ENCODE measurements around the gene PDE8B. TPM values are rescaled to one million over a fixed set of nuclear protein-coding genes. Genes with fewer than 3 reads are reported as not detected.

PDE8B gene
- total and polyA plus RNA-seq, 12 donors = 1.1 to 6.8 (median 4.8) TPM

DNA sequence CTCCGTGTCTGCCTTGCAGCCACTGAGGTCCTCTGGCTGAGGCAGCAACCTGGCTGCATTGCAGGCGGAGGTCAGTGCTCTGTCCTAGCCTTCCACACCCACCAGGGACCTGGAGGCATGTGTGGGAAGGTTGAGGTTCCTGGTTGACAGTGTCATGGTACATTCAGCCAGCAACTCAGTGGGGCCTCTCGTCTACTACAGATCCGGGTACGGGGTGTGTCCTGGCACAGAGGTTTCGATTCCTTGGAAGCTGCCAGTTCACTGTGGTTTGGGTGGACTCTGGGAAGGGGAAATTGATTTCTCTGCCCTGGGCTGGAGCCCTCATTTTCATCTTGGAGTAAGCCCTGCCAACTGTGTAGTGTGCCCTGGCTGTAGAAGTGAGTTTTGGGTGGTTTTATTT is 45.1 kb downstream of the PDE8B start:
- no peak overlapping the region for H3K4me3 ChIP-seq
- no peak for DNase-seq
- no peaks in the 10 kb centered on the region for H3K9me3 ChIP-seq (replicated peaks in 1 of 3)
- no peaks in the 10 kb centered on the region for H3K36me3 ChIP-seq (replicated peaks in 1 of 2)
- WGBS, 4 donors = 72 to 77% (median 74%) methylated on average over 6 of the region's 6 CpGs
- no peaks in the 10 kb centered on the region for H3K4me1 ChIP-seq (replicated peaks in 1 of 2)
- H3K27ac ChIP-seq = no peak overlapping the region
- no peaks in the 10 kb centered on the region for H3K27me3 ChIP-seq
- no peak for TF ChIP-seq POLR2A (IDR thresholded peaks at IDR 0.05)
- TF ChIP-seq, protein P1, sequence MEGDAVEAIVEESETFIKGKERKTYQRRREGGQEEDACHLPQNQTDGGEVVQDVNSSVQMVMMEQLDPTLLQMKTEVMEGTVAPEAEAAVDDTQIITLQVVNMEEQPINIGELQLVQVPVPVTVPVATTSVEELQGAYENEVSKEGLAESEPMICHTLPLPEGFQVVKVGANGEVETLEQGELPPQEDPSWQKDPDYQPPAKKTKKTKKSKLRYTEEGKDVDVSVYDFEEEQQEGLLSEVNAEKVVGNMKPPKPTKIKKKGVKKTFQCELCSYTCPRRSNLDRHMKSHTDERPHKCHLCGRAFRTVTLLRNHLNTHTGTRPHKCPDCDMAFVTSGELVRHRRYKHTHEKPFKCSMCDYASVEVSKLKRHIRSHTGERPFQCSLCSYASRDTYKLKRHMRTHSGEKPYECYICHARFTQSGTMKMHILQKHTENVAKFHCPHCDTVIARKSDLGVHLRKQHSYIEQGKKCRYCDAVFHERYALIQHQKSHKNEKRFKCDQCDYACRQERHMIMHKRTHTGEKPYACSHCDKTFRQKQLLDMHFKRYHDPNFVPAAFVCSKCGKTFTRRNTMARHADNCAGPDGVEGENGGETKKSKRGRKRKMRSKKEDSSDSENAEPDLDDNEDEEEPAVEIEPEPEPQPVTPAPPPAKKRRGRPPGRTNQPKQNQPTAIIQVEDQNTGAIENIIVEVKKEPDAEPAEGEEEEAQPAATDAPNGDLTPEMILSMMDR (IDR thresholded peaks at IDR 0.05) = no peak
- intact Hi-C loops (cut with DNase I) = no loop called here

DNA sequence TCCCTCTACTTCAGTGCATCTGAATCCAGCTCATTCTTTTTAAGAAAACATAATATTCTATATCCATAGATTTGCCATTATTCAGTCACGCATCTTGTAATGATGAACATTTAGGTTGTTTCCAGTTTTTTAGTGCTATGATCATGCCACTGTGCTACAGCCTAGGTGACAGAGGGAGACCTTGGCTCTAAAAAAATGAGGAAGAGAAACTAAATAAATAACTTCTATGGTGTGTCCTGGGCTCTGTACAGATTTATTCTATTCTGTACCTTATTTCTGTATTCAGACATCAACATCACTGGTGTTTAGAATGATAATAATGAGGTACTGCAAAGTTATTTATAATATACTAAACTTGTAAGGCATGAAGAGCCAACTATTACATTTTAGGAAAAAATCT is 45.9 kb downstream of the PDE8B start:
- no peaks in the 10 kb centered on the region for H3K27me3 ChIP-seq
- WGBS, 4 donors = 80 to 98% (median 86%) methylated on average over 1 of the region's 1 CpG
- no peak overlapping the region for H3K27ac ChIP-seq
- TF ChIP-seq POLR2A (IDR thresholded peaks at IDR 0.05) = no peak
- TF ChIP-seq, protein P1 (IDR thresholded peaks at IDR 0.05) = no peak
- intact Hi-C loops (cut with DNase I) = no loop called here
- DNase-seq = no peak
- H3K4me1 ChIP-seq (replicated peaks in 1 of 2) = no peaks in the 10 kb centered on the region
- no peaks in the 10 kb centered on the region for H3K9me3 ChIP-seq (replicated peaks in 1 of 3)
- no peak overlapping the region for H3K4me3 ChIP-seq
- no peaks in the 10 kb centered on the region for H3K36me3 ChIP-seq (replicated peaks in 1 of 2)

DNA sequence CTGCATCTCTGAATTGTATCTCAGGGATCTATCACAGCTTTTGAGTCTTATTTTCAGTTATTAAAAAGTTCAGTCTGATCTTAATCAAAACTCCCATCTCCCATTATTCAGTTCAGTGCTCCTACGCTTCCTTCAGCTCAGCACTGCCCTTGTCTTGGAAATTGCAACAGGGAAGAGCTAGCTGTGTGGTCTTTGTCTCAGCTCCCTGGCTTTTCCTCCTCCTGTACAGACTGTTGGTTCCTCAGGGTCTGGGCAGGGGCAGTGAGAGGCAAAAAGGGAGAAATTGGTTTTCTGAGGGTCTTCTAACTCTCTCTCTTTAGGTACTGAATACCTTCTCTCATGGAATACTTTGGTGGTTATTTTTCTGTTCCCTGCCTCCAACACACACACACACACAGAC is 48.2 kb downstream of the PDE8B start:
- Histone ChIP-seq H3K27me3 (no peaks in the 10 kb centered on the region), H3K9me3 (replicated peaks in 1 of 3) (no peaks in the 10 kb centered on the region), H3K4me1 (replicated peaks in 1 of 2) (no peaks in the 10 kb centered on the region), H3K36me3 (replicated peaks in 1 of 2) (no peaks in the 10 kb centered on the region), H3K4me3 (no peak overlapping the region), H3K27ac (no peak overlapping the region)
- TF ChIP-seq, protein P1 (IDR thresholded peaks at IDR 0.05) = no peak
- TF ChIP-seq POLR2A (IDR thresholded peaks at IDR 0.05) = no peak
- 80 to 88% (median 85%) methylated on average over 1 of the region's 1 CpG for WGBS, 4 donors
- intact Hi-C loops (cut with DNase I) = no loop called here
- DNase-seq = no peak

DNA sequence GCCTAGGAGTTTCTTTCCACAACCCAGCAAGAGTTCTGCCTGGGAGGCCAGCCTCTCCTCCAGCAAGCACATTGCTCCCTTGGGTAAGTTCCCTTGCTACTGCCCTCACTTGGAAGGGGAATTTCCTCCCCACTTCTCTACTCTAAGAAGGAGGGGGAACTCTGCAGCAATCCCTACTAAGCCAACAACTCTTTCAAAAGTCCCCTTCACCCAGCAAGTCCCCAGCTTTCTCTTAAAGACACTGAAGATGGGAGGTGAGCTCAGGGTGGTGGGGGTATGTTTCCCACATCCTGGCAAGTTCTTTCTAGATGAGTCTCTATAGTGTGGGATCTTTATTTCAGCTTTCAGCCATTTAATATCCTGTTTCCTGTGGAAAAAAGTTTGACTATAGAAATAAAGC is 49.0 kb downstream of the PDE8B start:
- Histone ChIP-seq H3K36me3 (replicated peaks in 1 of 2) (no peaks in the 10 kb centered on the region), H3K4me1 (replicated peaks in 1 of 2) (no peaks in the 10 kb centered on the region), H3K27ac (no peak overlapping the region), H3K9me3 (replicated peaks in 1 of 3) (no peaks in the 10 kb centered on the region), H3K27me3 (no peaks in the 10 kb centered on the region), H3K4me3 (no peak overlapping the region)
- TF ChIP-seq, protein P1 (IDR thresholded peaks at IDR 0.05) = no peak
- no peak for TF ChIP-seq POLR2A (IDR thresholded peaks at IDR 0.05)
- intact Hi-C loops (cut with DNase I) = no loop called here
- no peak for DNase-seq
